Right hindlimb (tissue), 1 donor: ENCODE measurements around the gene UCK1.
A peak's percentile ranks its signal among the peaks of the same experiment; 100 is the strongest.

ENCODE experiments used
- DNase-seq: peaks from one replicate; pipeline ENCODE4 v3.0.0-alpha.2; 2018

The UCK1 gene

DNA sequence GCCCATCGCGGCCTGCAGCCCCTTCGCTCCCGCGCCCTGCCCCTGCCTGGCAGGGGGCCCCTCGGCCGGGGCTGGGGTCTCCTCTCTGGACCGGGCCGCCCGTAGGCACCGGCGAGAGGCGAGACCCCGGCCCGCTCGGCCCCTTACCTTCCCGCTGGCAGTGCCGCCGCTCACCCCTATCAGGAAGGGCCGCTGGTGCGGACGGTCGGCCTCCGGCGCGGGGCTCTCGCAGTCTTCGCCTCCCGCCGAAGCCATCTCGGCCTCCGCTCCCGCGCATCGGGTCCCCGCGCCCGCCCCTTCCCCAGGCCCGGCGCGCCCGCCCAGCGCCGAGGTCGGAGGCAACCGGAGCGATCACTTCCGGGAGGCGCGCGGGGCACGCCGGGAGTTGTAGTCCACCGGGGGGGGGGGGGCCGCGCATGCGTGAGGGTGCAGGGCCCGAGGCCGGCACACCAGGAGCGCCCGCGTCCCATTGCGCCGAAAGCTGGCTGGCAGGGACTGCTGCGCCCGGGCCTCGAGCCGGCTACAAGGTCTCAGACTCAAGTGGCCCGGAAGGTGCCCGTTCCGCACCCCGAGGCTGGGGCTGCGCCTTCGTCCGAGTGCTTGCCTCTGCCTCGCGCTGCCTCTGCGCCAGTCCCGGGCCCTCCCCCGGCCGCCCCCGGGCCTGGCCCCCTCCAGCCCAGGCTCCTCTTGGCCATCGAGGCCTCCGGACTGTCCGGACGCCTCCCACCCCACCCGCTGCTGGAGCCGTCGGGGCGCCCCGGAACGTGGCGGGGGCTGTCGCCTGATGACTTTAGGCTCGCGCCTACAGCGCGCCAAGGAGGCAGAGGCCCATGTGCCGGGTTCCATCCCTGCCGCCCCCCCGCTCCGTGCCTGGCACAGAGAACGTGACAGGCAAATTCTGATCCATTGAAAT is at the start of gene UCK1:
Gene UCK1 (minus strand): TSS at position 344 of the 913 bp plus-strand sequence. CDS start 89 bp downstream, at position 255.
- DNase-seq = peak; percentile 93

DNA sequence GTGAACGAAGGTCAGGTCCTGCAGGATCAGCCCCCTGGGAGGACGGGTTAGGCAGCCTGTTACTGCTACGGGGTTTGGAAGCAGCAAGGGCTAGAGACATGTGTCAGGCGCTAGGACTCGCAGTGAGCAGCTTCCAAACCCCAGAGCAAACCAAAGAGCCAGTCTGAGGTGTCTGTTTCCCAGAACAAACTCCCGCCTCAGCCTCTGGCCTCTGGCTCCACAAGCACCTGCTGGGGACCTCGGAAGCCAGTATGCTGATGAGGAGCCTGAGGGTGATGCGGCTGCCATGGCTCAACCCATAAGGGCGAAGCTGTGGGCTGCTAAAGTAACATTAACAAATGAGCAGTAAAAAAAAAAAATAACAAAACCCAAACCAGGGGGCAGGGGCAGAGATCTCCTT is 49.3 kb upstream of the UCK1 start:
- no peak for DNase-seq

- DNase-seq = no peak
Observed at GRCh38 chr9:131579789-131580211, 48.7 kb upstream of the UCK1 start.

- no peak for DNase-seq
Observed at GRCh38 chr9:131578731-131579504, 47.9 kb upstream of the UCK1 start.

DNA sequence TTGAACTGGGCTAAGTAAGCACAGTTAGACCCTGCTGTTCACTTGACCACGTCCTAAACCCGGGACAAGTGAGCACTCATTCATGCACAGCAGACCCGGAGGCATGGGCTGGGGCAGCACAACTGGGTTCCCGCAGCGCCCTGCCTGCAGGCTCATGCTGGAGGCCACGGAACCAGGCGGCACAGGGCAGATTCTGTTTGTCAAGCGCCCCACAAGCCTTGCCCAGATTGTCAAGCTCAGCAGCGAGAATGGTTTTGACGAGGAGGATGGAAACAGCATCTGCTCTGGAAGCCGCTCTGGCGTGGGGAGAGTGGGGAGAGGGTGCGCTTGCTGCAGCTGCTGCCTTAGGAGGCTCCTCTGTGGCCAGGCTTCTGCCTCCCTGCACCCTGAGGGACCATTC is 47.0 kb upstream of the UCK1 start:
- DNase-seq = no peak

- DNase-seq = no peak
Observed at GRCh38 chr9:131577005-131578000, 46.2 kb upstream of the UCK1 start.

DNA sequence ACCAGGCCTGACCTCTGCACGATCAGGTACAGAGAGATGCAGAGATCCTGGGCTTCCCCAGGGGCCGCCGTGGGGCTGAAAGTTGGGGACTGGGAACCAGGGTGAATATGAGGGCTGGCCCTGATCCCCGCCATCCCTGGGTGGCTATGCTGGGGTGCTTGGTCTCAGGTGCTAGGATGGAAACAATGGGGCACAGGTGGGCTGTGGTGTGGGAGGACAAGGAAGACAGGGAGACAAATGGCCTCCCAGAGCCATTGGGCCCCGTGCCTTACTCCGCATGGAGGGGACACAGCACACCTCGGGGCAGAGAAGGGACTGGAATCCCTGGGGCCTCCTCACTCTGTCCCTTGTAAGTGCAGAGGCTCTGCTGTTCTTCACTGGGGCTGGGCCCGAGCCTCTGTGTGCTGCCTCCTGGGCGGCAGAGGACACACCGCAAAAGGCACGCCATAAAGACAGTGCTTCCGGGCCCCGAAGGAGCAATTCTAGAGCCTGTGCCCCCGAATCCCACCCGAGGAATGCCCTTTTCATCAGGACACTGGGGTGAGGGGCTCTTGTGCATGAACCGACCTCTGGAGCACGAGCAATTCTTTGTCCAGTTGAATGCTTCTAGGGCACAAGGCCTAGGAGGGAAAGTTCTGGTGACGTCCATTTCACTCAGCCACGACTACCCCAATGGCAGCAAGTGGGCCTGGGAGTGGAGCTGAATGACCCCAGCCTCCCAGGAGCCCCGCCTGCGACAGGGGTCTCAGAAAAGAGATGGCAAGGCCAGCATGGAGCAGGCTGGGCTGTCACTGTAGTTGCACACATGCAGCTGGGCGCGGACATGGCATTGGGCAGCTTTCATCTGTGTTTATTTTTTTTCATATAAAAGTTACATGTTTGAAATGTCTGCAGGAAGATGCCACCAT is 45.1 kb upstream of the UCK1 start:
- DNase-seq = no peak

GRCh38 chr9:131574730-131575640 is 43.9 kb upstream of the UCK1 start:
- no peak for DNase-seq

GRCh38 chr9:131567910-131568309 is 36.8 kb upstream of the UCK1 start:
- DNase-seq = no peak

DNA sequence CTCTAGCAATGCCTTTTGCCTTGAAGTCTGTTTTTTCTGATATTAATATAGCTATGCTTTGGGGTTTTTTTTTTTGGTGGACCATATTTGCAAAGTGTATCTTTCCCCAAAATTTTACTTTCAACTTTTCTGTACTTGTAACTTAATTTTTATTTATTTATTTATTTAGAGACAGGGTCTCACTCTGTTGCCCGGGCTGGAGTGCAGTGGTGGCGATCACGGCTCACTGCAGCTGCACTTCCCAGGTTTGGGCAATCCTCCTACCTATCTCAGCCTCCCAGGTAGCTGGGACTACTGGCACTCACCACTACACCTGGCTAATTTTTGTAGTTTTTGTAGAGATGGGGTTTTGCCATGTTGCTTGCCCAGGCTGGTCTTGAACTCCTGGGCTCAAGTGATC is 35.1 kb upstream of the UCK1 start:
- DNase-seq = no peak

GRCh38 chr9:131565369-131565768 is 34.3 kb upstream of the UCK1 start:
- DNase-seq = no peak

DNA sequence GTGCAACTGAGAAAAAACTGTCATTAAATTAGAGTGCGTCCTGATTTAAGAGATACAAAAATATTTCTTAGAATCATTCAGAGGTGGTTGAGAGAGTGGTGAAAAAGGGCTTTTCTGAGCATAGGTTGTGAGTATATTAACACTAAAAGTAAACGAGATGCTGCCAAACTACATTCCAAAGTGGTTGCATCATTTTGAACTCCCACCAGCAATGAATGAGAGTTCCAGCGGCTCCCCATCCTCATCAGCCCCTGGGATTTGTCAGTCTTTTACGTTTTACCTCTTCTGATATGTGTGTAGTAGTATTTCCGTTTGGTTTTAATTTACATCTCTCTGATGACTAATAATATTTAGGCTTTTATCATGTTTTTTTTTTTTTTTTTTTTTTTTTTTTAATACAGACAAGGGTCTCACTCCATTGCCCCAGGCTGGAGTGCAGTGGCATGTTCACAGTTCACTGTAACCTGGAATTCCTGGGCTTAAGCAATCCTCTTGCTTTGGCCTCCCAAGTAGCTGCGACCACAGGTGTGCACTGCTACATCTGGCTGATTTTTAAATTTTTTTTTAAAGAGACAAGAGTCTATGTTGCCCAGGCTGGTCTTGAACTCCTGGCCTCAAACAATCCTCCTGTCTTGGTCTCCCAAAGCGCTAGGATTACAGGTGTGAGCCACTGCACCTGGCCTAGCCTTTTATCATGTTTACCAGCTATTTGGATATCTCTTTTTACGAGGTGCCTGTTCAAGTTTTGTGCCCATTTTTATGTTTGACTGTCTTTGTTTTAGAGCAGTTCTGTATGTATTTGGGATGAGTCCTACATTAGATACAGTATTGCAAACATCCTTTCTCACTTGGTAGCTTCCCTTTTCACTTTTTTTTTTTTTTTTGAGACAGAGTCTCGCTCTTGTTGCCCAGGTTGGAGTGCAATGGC is 31.2 kb upstream of the UCK1 start:
- no peak for DNase-seq

GRCh38 chr9:131559421-131560000 is 28.4 kb upstream of the UCK1 start:
- DNase-seq = no peak

- no peak for DNase-seq
Observed at GRCh38 chr9:131557855-131558548, 26.9 kb upstream of the UCK1 start.

GRCh38 chr9:131555841-131556673 is 25.0 kb upstream of the UCK1 start:
- no peak for DNase-seq

DNA sequence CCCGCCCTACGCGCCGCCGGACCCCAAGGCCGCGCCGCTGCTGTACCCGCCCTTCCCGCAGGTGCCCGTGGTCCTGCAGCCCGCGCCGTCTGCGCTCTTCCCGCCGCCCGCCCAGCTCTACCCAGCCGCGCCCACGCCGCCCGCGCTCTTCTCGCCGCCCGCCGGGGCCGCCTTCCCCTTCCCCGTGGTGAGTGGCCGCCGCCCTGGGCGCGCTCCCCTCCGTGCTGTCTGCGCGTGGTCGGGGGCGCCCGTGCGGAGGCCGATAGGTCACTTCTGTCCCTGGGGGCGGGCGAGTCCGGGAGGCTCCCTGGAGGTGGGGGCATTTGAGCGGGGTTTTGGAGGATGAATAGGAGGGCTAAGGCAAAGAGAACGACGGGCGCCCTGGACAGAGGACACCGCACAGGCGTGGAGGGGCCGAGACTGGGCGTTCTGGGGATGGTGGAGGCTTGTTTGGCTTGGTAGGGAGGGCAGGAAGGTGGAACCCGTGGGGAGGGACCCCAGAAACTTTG is 23.8 kb upstream of the UCK1 start:
- DNase-seq = no peak
